Heart right ventricle (tissue), 16 donors: ENCODE measurements around the gene SF3B3. TPM values are rescaled to one million over a fixed set of nuclear protein-coding genes. Genes with fewer than 3 reads are reported as not detected.

ENCODE experiments used
- ATAC-seq, 8 donors: fragments of 200-7000 bp; cut with Tn5 transposase; one replicate each; pipeline ENCODE4 v1.9.1; 2020; ENCODE audit warnings: mild to moderate bottlenecking in 8 of 8, moderate library complexity in 8 of 8, moderate number of reproducible peaks in 1 of 8
- DNase-seq, 2 donors: peaks; one replicate each; pipeline ENCODE4 v3.0.0-alpha.2; 2020
- H3K27ac ChIP-seq, 10 donors: fragments of 200-600 bp; sonication (generic) in 2 of 10; one replicate each; pipeline versions ENCODE4 v1.5.0 to v1.8.0; 2020 to 2022; ENCODE audit warnings: mild to moderate bottlenecking in 3 of 10
- H3K27me3 ChIP-seq, 7 donors: fragments of 200-600 bp; one replicate each; pipeline ENCODE4 v1.8.0; 2021 to 2022; ENCODE audit warnings: mild to moderate bottlenecking in 2 of 7
- H3K36me3 ChIP-seq, 9 donors: fragments of 200-600 bp; sonication (generic) in 1 of 9; one replicate each; pipeline versions ENCODE4 v1.5.0 to v1.8.0; 2020 to 2022; ENCODE audit warnings: mild to moderate bottlenecking in 2 of 9
- H3K4me1 ChIP-seq, 9 donors: fragments of 200-600 bp; sonication (generic) in 1 of 9; one replicate each; pipeline versions ENCODE4 v1.5.0 to v1.8.0; 2020 to 2022; ENCODE audit warnings: mild to moderate bottlenecking in 4 of 9
- H3K4me3 ChIP-seq, 10 donors: fragments of 200-600 bp; sonication (generic) in 2 of 10; one replicate each; pipeline versions ENCODE4 v1.5.0 to v1.8.0; 2020 to 2022; ENCODE audit warnings: mild to moderate bottlenecking in 7 of 10, moderate library complexity in 2 of 10
- H3K9me3 ChIP-seq, 11 donors: fragments of 200-600 bp in 10 of 11; sonication (generic) in 2 of 11; one replicate each; pipeline versions ENCODE4 v1.5.0 to v1.8.0; 2013 to 2022; ENCODE audit warnings: mild to moderate bottlenecking in 2 of 11, control low read depth in 1 of 11, moderate library complexity in 1 of 11
- WGBS, 2 donors: extraction: QIAGEN DNeasy Blood & Tissue Kit; methylation state at CpG; one replicate each; pipeline ENCODE4 v1.1.7; 2013; ENCODE audit warnings: inconsistent platforms in 1 of 2; 5-methylcytosine and 5-hydroxymethylcytosine counted together
- intact Hi-C, 10 donors: fragments of 100-400 bp; cut with DNase I; formaldehyde crosslinking; loops; one replicate each; pipeline versions ENCODE4 v1.11.1 to v1.14.2; 2022
- polyA plus RNA-seq, 2 donors: library from polyadenylated mRNA; stranded (reverse); fragments of 200-250 nt; gene quantifications; one replicate each; pipeline ENCODE4 v1.2.3, GENCODE V29; 2013
- total RNA-seq, 10 donors: library from RNA; stranded (reverse); fragmentation: NEBNext Ultra II Directional in 3 of 10; extraction: Animal tissue kit (Norgen Biotek cat#: 25700) in 3 of 10; gene quantifications; one replicate each; pipeline versions ENCODE4 v1.2.1 to v1.2.4, GENCODE V29; 2021 to 2023
- TF ChIP-seq, protein P1 (sequence below), 9 donors: fragments of 200-600 bp; sonication (generic) in 2 of 9; IDR thresholded peaks; one replicate each; pipeline versions ENCODE4 v1.5.0 to v1.8.0; 2021 to 2022; ENCODE audit warnings: antibody characterized with exemption in 9 of 9, mild to moderate bottlenecking in 5 of 9, moderate library complexity in 1 of 9
- donor health status: Arrhythmogenic right ventricular cardiomyopathy.
- donor health status: ischemic (EF 13 %, LVEDD 7.1; RV severe dilation, severe dysfunction).
- donor health status: healthy with polysubstance abuse.
- donor health status: DM: no; HTN: yes; CAD: no.
- donor health status: DM: no; HTN: no; CAD: no.
- donor health status: ischemic (EF 25% LVEDD 6.9; RV normal size, moderate dysfunction).
- donor health status: ischemic (EF 25% LVEDD 5.7; RV mildly dilated, moderate dysfunction).
- donor health status: healthy.
- donor health status: DM: yes; HTN: yes; CAD: no.
- donor health status: Ischemic cardiomyopathy.
- donor health status: ischemic (EF 35%, LVEDD 5.7; RV mildly dilated, moderate dysfunction).
- donor health status: nonischemic (EF 11% LVEDD 7.7; RV severe dilation, severe dysfunction).
- donor health status: DM: yes; HTN: yes; CAD: no.
- donor health status: PGD.
- donor health status: ischemic (EF 29% LVEDD 5.4; RV normal size, mild dysfunction).
- donor health status: nonischemic (EF 23%, LVEDD 6.1; RV moderate dilation, normal function).

SF3B3 gene
- total and polyA plus RNA-seq, 12 donors = 45.4 to 188 (median 159) TPM

DNA sequence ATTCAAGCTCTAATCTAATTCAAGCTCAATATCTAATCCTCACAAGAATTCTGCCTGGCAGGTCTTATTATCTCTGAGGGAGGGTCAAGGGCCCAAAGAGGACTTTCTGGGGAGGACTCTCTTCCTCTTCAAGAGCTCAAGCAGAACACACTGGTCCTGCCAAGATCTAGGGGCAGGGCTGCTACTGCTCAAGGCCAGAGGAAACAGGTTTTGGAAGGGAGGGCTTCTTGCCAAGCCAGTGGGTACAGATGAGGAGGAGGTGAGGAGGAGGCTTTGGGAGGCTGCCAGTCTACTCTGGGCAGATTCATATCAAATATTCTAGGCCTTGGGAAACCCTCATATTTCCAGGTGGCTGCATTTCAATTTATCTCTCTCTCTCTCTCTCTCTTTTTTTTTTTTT lies 71.0 kb downstream of the SF3B3 start:
- Histone ChIP-seq H3K4me3 (no peak overlapping the region), H3K36me3 (no peaks in the 10 kb centered on the region), H3K27ac (no peak overlapping the region), H3K27me3 (no peaks in the 10 kb centered on the region), H3K4me1 (peaks cover 14 to 54% (median 36%) of the 10 kb centered on the region in 9 donors), H3K9me3 (peaks cover 0 to 5% (median 0%) of the 10 kb centered on the region in 11 donors)
- TF ChIP-seq, protein P1, sequence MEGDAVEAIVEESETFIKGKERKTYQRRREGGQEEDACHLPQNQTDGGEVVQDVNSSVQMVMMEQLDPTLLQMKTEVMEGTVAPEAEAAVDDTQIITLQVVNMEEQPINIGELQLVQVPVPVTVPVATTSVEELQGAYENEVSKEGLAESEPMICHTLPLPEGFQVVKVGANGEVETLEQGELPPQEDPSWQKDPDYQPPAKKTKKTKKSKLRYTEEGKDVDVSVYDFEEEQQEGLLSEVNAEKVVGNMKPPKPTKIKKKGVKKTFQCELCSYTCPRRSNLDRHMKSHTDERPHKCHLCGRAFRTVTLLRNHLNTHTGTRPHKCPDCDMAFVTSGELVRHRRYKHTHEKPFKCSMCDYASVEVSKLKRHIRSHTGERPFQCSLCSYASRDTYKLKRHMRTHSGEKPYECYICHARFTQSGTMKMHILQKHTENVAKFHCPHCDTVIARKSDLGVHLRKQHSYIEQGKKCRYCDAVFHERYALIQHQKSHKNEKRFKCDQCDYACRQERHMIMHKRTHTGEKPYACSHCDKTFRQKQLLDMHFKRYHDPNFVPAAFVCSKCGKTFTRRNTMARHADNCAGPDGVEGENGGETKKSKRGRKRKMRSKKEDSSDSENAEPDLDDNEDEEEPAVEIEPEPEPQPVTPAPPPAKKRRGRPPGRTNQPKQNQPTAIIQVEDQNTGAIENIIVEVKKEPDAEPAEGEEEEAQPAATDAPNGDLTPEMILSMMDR (IDR thresholded peaks at IDR 0.05) = no peak
- intact Hi-C loops = no loop called here
- peak in 6 of 8 donors; percentile 18 to 61 (median 40) for ATAC-seq
- DNase-seq = peak in 1 of 2 donors; percentile 61

DNA sequence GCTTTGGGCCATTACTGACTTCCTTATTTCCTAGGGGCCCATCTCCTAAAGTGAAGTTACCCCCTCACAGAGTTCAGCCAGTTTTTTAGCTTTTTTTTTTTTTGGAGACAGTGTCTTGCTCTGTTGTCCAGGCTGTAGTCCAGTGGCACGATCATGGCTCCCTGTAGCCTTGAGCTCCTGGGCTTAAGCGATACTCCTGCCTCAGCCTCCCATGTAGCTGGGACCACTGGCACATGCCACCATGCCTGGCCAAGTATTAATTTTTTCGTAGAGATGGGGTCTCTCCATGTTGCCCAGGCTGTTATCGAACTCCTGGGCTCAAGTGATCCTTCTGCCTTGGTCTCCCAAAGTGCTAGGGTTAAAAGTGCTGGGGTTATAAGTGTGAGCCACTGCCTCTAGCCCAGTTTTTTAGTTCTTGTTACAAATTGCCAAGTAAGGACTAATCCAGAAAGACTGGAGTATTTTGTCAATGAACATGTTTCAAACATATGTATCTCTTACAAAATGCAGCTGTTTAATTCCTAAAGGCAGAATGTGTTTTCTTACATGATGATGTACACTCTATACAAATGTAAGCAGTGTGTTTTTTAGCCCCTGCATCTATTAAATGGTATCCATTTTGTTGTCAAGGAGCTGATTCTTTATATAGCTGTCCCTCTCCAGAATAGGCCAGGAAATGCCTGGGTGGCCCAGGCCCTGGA lies 73.7 kb downstream of the SF3B3 start:
- Histone ChIP-seq H3K4me3 (no peak overlapping the region), H3K9me3 (peaks cover 0 to 5% (median 0%) of the 10 kb centered on the region in 11 donors), H3K27ac (no peak overlapping the region), H3K36me3 (no peaks in the 10 kb centered on the region), H3K4me1 (peaks cover 3 to 26% (median 11%) of the 10 kb centered on the region in 9 donors), H3K27me3 (no peaks in the 10 kb centered on the region)
- TF ChIP-seq, protein P1 (IDR thresholded peaks at IDR 0.05) = no peak
- DNase-seq = no peak
- no peak for ATAC-seq
- intact Hi-C loops = no loop called here
- WGBS, 2 donors = 95% methylated on average over 4 of the region's 4 CpGs

DNA sequence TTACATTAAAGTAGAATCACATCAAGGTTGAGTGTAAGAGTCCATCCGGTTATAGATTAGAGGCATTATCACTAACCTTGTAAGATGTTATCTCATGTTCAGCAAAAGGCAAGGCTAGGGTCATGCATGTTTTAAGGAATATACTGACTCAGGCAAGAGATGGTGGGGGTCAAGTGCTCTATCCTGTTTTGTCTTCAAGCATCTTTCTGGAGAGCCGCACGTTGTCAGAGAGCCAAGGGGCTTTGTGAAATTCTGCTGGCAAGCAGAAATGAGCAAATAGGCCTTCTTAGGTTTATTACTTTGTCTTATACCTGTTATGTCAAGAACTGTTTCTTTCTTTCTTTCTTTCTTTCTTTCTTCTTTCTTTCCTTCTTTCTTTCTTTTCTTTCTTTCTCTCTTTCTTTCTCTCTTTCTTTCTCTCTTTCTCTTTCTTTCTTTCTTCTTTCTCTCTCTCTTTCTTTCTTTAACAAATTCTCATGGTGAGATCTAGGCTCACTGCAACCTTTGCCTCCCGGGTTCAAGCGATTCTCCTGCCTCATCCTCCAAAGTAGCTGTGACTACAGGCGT lies 75.4 kb downstream of the SF3B3 start:
- ATAC-seq = no peak
- no peak overlapping the region for H3K4me3 ChIP-seq
- peaks cover 0 to under 1% (median 0%) of the 10 kb centered on the region in 11 donors for H3K9me3 ChIP-seq
- TF ChIP-seq, protein P1 (IDR thresholded peaks at IDR 0.05) = no peak
- H3K4me1 ChIP-seq = peaks cover 0 to 12% (median 4%) of the 10 kb centered on the region in 9 donors
- no peak overlapping the region for H3K27ac ChIP-seq
- no peaks in the 10 kb centered on the region for H3K36me3 ChIP-seq
- intact Hi-C loops = no loop called here
- H3K27me3 ChIP-seq = no peaks in the 10 kb centered on the region
- DNase-seq = no peak
- 76 to 80% methylated on average over 6 of the region's 6 CpGs for WGBS, 2 donors

DNA sequence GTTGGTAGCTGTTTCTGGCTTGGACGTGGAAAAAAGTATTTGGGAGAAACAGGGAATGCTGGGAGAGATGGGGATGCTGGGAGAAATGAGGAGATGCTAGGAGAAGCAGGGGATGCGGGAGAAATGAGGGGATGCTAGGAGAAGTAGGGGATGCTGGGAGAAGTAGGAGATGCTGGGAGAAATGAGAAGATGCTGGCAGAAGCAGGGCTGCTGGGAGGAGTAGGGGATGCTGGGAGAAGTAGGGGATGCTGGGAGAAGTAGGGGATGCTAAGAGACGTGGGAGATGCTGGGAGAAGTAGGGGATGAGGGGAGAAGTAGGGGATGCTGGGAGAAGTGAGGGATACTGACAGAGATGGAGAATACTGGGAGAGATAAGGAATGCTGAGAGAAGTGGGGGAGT lies 77.1 kb downstream of the SF3B3 start:
- TF ChIP-seq, protein P1 (IDR thresholded peaks at IDR 0.05) = no peak
- H3K27ac ChIP-seq = no peak overlapping the region
- no peaks in the 10 kb centered on the region for H3K36me3 ChIP-seq
- H3K27me3 ChIP-seq = no peaks in the 10 kb centered on the region
- no peaks in the 10 kb centered on the region for H3K9me3 ChIP-seq
- 91 to 93% methylated on average over 3 of the region's 3 CpGs for WGBS, 2 donors
- intact Hi-C loops = loop anchor here in 1 of 10 donors (5.0 kb wide), 1 partner anchor 37 kb away; no protein-coding TSS in a partner anchor
- no peaks in the 10 kb centered on the region for H3K4me1 ChIP-seq
- ATAC-seq (no peak), DNase-seq (no peak)
- no peak overlapping the region for H3K4me3 ChIP-seq
